GM12878 (cell line): ENCODE data around the gene KRT4. TPM values are rescaled to one million over a fixed set of nuclear protein-coding genes. Genes with fewer than 3 reads are reported as not detected.

Source experiments
- ATAC-seq: fragments of 200-7000 bp; cut with Tn5 transposase; 3 replicates; pipeline ENCODE4 v1.9.1; 2020; ENCODE audit warnings: mild to moderate bottlenecking, moderate library complexity
- BruUV-seq: library from RNA; stranded (reverse); fragments of 400-500 nt; replicated peaks from 2 replicates; lab custom pipeline; 2021; lab: Mats Ljungman, UMichigan
- CTCF ChIA-PET: fragments of 300-600 bp; sonication (Branson Sonifier 250); formaldehyde crosslinking; extraction: SDS; loops from one replicate; lab custom pipeline; 2021; ENCODE audit warnings: inconsistent platforms; lab: Yijun Ruan, JAX
- POLR2A ChIA-PET: fragments of 350-600 bp; formaldehyde crosslinking; extraction: SDS; loops from one replicate; lab custom pipeline; 2021; ENCODE audit warnings: inconsistent platforms; lab: Charles Lee
- RAD21 ChIA-PET: fragments of 300-600 bp; sonication (Branson Sonifier 250); formaldehyde crosslinking; loops from one replicate; lab custom pipeline; 2023; ENCODE audit warnings: antibody characterized with exemption; ENCODE audit not compliant: unreplicated experiment; lab: Charles Lee
- SMC1A ChIA-PET: fragments of 300-600 bp; sonication (Branson Sonifier 250); formaldehyde crosslinking; loops from one replicate; lab custom pipeline; 2023; ENCODE audit not compliant: unreplicated experiment, uncharacterized antibody; lab: Charles Lee
- DNase-seq: peaks from one replicate; pipeline ENCODE4 v3.0.0-alpha.2; 2011; ENCODE audit warnings: low read depth, low spot score
- FAIRE-seq: peaks from 3 replicates; lab custom pipeline; 2011; peaks lifted over from hg19 to GRCh38; lab: Jason Lieb, UNC
- H2AFZ ChIP-seq: 2 replicates; pipeline ENCODE4 v1.6.0; 2011; ENCODE audit warnings: low read depth, low read length, control low read depth; ENCODE audit not compliant: control insufficient read depth
- H3K27ac ChIP-seq: 2 replicates; pipeline ENCODE4 v1.5.1; 2011; ENCODE audit warnings: control low read depth; ENCODE audit not compliant: control insufficient read depth, insufficient read depth
- H3K27me3 ChIP-seq, 2 experiments: replicated peaks in 1 of 2; 2 replicates each; pipeline versions ENCODE4 v1.6.0 to v1.6.1; 2011; ENCODE audit warnings: low read length in 1 of 2; ENCODE audit not compliant: control insufficient read depth in 2 of 2, insufficient read depth in 2 of 2
- H3K36me3 ChIP-seq, 2 experiments: 2 replicates each; pipeline ENCODE4 v1.5.1; 2011; ENCODE audit warnings: low read length in 1 of 2; ENCODE audit not compliant: control insufficient read depth in 2 of 2, insufficient read depth in 2 of 2
- H3K4me1 ChIP-seq: 2 replicates; pipeline ENCODE4 v1.6.1; 2011; ENCODE audit warnings: mild to moderate bottlenecking, low read length, moderate library complexity, mixed read lengths; ENCODE audit not compliant: control insufficient read depth, insufficient read depth
- H3K4me2 ChIP-seq: 2 replicates; pipeline ENCODE4 v1.6.0; 2011; ENCODE audit warnings: control low read depth; ENCODE audit not compliant: control insufficient read depth, insufficient read depth
- H3K4me3 ChIP-seq: fragments of 200-600 bp; sonication (generic); 2 replicates; pipeline ENCODE4 v1.5.1; 2016
- H3K79me2 ChIP-seq: 2 replicates; pipeline ENCODE4 v1.6.0; 2011; ENCODE audit warnings: low read length; ENCODE audit not compliant: control insufficient read depth, insufficient read depth
- H3K9ac ChIP-seq: 2 replicates; pipeline ENCODE4 v1.8.0; 2011; ENCODE audit warnings: low read length, control low read depth, mixed read lengths; ENCODE audit not compliant: control insufficient read depth, insufficient read depth
- H3K9me3 ChIP-seq: replicated peaks from 3 replicates; pipeline ENCODE4 v1.5.1; 2011; ENCODE audit warnings: mild to moderate bottlenecking, low read length; ENCODE audit not compliant: control insufficient read depth, insufficient read depth
- H4K20me1 ChIP-seq: 2 replicates; pipeline ENCODE4 v1.6.0; 2011; ENCODE audit not compliant: control insufficient read depth, insufficient read depth
- CHD2 ChIP-seq: IDR thresholded peaks from 2 replicates; pipeline ENCODE4 v1.6.1; 2011; ENCODE audit warnings: low read depth, low read length, improper control_type of control experiment, borderline replicate concordance
- CHD4 ChIP-seq: fragments of 200-600 bp; sonication (generic); IDR thresholded peaks from 2 replicates; pipeline ENCODE4 v1.6.1; 2016; ENCODE audit warnings: mild to moderate bottlenecking
- CTCF ChIP-seq, 3 experiments: IDR thresholded peaks in 2 of 3; conservative IDR thresholded peaks in 1 of 3; 2 replicates each; pipeline ENCODE4 v1.5.1; 2011; ENCODE audit warnings: low read depth in 3 of 3, low read length in 3 of 3, mild to moderate bottlenecking in 3 of 3, control low read depth in 2 of 3, moderate library complexity in 2 of 3, inconsistent platforms in 1 of 3, mixed read lengths in 1 of 3; ENCODE audit not compliant: control insufficient read depth in 2 of 3, insufficient read depth in 1 of 3; ENCODE audit errors: extremely low read depth in 1 of 3
- ETV6 ChIP-seq, 2 experiments: fragments of 450-650 bp in 1 of 2; IDR thresholded peaks in 1 of 2; conservative IDR thresholded peaks in 1 of 2; 2 replicates each; pipeline ENCODE4 v1.6.1; 2014; ENCODE audit warnings: antibody characterized with exemption in 1 of 2, borderline replicate concordance in 1 of 2, low read depth in 1 of 2, mild to moderate bottlenecking in 1 of 2, moderate library complexity in 1 of 2
- EZH2 ChIP-seq: IDR thresholded peaks from 2 replicates; pipeline ENCODE4 v1.6.1; 2012; ENCODE audit warnings: low read depth, mild to moderate bottlenecking, control low read depth, inconsistent platforms, low read length, borderline replicate concordance; ENCODE audit not compliant: control insufficient read depth
- GABPA ChIP-seq: IDR thresholded peaks from 2 replicates; pipeline ENCODE4 v1.6.1; 2014; ENCODE audit warnings: antibody characterized with exemption, low read depth, mild to moderate bottlenecking, inconsistent platforms
- HDAC6 ChIP-seq: fragments of 200-600 bp; sonication (generic); IDR thresholded peaks from one replicate; pipeline ENCODE4 v1.8.0; 2017; ENCODE audit warnings: antibody characterized with exemption; ENCODE audit not compliant: unreplicated experiment
- IKZF2 ChIP-seq, 2 experiments: fragments of 450-650 bp; IDR thresholded peaks; 2 replicates each; pipeline ENCODE4 v1.6.1; 2017; ENCODE audit warnings: mild to moderate bottlenecking in 2 of 2, moderate library complexity in 2 of 2
- NR2C1 ChIP-seq: fragments of 450-650 bp; IDR thresholded peaks from 2 replicates; pipeline ENCODE4 v1.6.1; 2017; ENCODE audit warnings: antibody characterized with exemption, mild to moderate bottlenecking, moderate library complexity
- PML ChIP-seq: IDR thresholded peaks from 2 replicates; pipeline ENCODE4 v1.6.1; 2012; ENCODE audit warnings: low read length, inconsistent platforms
- RAD21 ChIP-seq: IDR thresholded peaks from 2 replicates; pipeline ENCODE4 v1.6.1; 2011; ENCODE audit warnings: mild to moderate bottlenecking, low read depth, low read length, moderate library complexity; ENCODE audit not compliant: insufficient read depth
- RAD51 ChIP-seq: fragments of 450-650 bp; IDR thresholded peaks from 2 replicates; pipeline ENCODE4 v1.6.1; 2016; ENCODE audit warnings: moderate library complexity, mild to moderate bottlenecking, inconsistent platforms
- RUNX3 ChIP-seq: IDR thresholded peaks from 2 replicates; pipeline ENCODE4 v1.6.1; 2012; ENCODE audit warnings: low read length, inconsistent platforms
- SMAD5 ChIP-seq: IDR thresholded peaks from 2 replicates; pipeline ENCODE4 v1.6.1; 2016; ENCODE audit warnings: antibody characterized with exemption, low read depth
- SMC3 ChIP-seq: IDR thresholded peaks from 2 replicates; pipeline ENCODE4 v1.6.1; 2011; ENCODE audit warnings: low read length, improper control_type of control experiment, borderline replicate concordance
- SRF ChIP-seq, 2 experiments: IDR thresholded peaks; 2 replicates each; pipeline ENCODE4 v1.6.1; 2011; ENCODE audit warnings: low read depth in 2 of 2, low read length in 2 of 2, mild to moderate bottlenecking in 1 of 2, moderate library complexity in 1 of 2
- WRNIP1 ChIP-seq: IDR thresholded peaks from 2 replicates; pipeline ENCODE4 v1.6.1; 2011; ENCODE audit warnings: low read depth, low read length, improper control_type of control experiment, borderline replicate concordance
- ZSCAN29 ChIP-seq: fragments of 450-650 bp; IDR thresholded peaks from 2 replicates; pipeline ENCODE4 v1.6.1; 2017; ENCODE audit warnings: mild to moderate bottlenecking, moderate library complexity
- WGBS: methylation state at CpG from one replicate; pipeline ENCODE4 v1.1.6; 2016; ENCODE audit warnings: low lambda C conversion rate; ENCODE audit not compliant: insufficient replicate concordance, insufficient coverage; ENCODE audit errors: missing lambda C conversion rate; 5-methylcytosine and 5-hydroxymethylcytosine counted together
- in situ Hi-C: fragments of 300-500 bp; cut with MboI; formaldehyde crosslinking; loops from 9 replicates; pipeline ENCODE4 v1.14.3; 2018; ENCODE audit warnings: mixed read lengths
- intact Hi-C: fragments of 100-400 bp; cut with micrococcal nuclease; formaldehyde crosslinking; loops from one replicate; pipeline ENCODE4 v1.14.2; 2022; ENCODE audit not compliant: unreplicated experiment
- polyA plus RNA-seq, 11 experiments: library from polyadenylated mRNA; depleted of rRNA in 4 of 11; unstranded in 6 of 11; stranded (reverse) in 5 of 11; fragments of >200 nt; fragmentation: Nextera tagmentation in 4 of 11; fragmentation: Illumina TruSeq in 1 of 11; extraction: Ambion mirVana in 4 of 11; extraction: Trizol in 1 of 11; gene quantifications; 1 replicate in 1 of 11; 2 replicates in 10 of 11; pipeline versions ENCODE4 v1.2.1 to v1.2.3, GENCODE V29; 2011 to 2016; ENCODE audit warnings: inconsistent platforms in 2 of 11, missing spikeins in 2 of 11, low read depth in 1 of 11
- total RNA-seq, 4 experiments: library from RNA; depleted of rRNA in 3 of 4; stranded (reverse); fragments of >200 nt in 3 of 4; fragmentation: Illumina TruSeq in 1 of 4; extraction: Trizol in 1 of 4; gene quantifications; 2 replicates each; pipeline versions ENCODE4 v1.2.1 to v1.2.3, GENCODE V29; 2013 to 2021
- TF ChIP-seq, protein P1 (sequence below): fragments of 450-650 bp; formaldehyde crosslinking; IDR thresholded peaks from 2 replicates; pipeline ENCODE4 v1.5.0; 2022; ENCODE audit warnings: mild to moderate bottlenecking, missing genetic modification characterization

Gene KRT4
- total and polyA plus RNA-seq, 10 of the 15 experiments (the other 5 are each of a cell fraction or from before 2014, with no cell fraction given): not detected

GRCh38 chr12:52788876-52789636 is 24.9 kb downstream of the KRT4 start:
- Histone ChIP-seq H3K4me3 (no peak overlapping the region), H3K9ac (no peak overlapping the region), H2AFZ (no peak overlapping the region), H3K27me3 (peaks cover 0 to 6% of the 10 kb centered on the region in 2 experiments; a peak in 3 of 4 replicates), H3K27ac (no peak overlapping the region), H3K4me2 (no peak overlapping the region), H3K9me3 (no peaks in the 10 kb centered on the region), H4K20me1 (no peaks in the 10 kb centered on the region), H3K36me3 (no peaks in the 10 kb centered on the region), H3K79me2 (no peaks in the 10 kb centered on the region), H3K4me1 (no peaks in the 10 kb centered on the region)
- RAD21 ChIA-PET: interaction anchor here (0.9 kb wide), 1 partner anchor 90 kb away, joined by 3 read pairs; no protein-coding TSS in a partner anchor
- TF ChIP-seq SMAD5: no peak
- TF ChIP-seq ZSCAN29: no peak
- no peak for TF ChIP-seq RAD21
- TF ChIP-seq NR2C1: no peak
- no peak for TF ChIP-seq CHD2
- TF ChIP-seq, protein P1, sequence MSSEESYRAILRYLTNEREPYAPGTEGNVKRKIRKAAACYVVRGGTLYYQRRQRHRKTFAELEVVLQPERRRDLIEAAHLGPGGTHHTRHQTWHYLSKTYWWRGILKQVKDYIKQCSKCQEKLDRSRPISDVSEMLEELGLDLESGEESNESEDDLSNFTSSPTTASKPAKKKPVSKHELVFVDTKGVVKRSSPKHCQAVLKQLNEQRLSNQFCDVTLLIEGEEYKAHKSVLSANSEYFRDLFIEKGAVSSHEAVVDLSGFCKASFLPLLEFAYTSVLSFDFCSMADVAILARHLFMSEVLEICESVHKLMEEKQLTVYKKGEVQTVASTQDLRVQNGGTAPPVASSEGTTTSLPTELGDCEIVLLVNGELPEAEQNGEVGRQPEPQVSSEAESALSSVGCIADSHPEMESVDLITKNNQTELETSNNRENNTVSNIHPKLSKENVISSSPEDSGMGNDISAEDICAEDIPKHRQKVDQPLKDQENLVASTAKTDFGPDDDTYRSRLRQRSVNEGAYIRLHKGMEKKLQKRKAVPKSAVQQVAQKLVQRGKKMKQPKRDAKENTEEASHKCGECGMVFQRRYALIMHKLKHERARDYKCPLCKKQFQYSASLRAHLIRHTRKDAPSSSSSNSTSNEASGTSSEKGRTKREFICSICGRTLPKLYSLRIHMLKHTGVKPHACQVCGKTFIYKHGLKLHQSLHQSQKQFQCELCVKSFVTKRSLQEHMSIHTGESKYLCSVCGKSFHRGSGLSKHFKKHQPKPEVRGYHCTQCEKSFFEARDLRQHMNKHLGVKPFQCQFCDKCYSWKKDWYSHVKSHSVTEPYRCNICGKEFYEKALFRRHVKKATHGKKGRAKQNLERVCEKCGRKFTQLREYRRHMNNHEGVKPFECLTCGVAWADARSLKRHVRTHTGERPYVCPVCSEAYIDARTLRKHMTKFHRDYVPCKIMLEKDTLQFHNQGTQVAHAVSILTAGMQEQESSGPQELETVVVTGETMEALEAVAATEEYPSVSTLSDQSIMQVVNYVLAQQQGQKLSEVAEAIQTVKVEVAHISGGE (CRISPR knock-in tag): no peak
- no peak for TF ChIP-seq RUNX3
- TF ChIP-seq WRNIP1: no peak
- TF ChIP-seq ETV6 (conservative IDR thresholded peaks at IDR 0.05 in 1 of 2, IDR thresholded peaks at IDR 0.05 in 1 of 2; ENCODE audit: borderline replicate concordance in 1 of 2, low read depth in 1 of 2): no peak
- no peak for TF ChIP-seq PML
- TF ChIP-seq HDAC6: no peak
- no peak for TF ChIP-seq SMC3
- no peak for TF ChIP-seq GABPA
- no peak for TF ChIP-seq CTCF (IDR thresholded peaks at IDR 0.05 in 2 of 3, conservative IDR thresholded peaks at IDR 0.05 in 1 of 3; ENCODE audit: control insufficient read depth in 2 of 3, extremely low read depth in 1 of 3, insufficient read depth in 1 of 3, low read depth in 3 of 3, low read length in 3 of 3)
- no peak for TF ChIP-seq EZH2
- no peak for TF ChIP-seq IKZF2 (IDR thresholded peaks at IDR 0.05)
- no peak for TF ChIP-seq CHD4
- TF ChIP-seq RAD51: no peak
- TF ChIP-seq SRF (IDR thresholded peaks at IDR 0.05; ENCODE audit: low read depth in 2 of 2, low read length in 2 of 2): no peak
- POLR2A ChIA-PET: no interaction called here
- 46% methylated on average over 11 of the region's 11 CpGs for WGBS
- DNase-seq (no peak), ATAC-seq (no peak), FAIRE-seq (no peak)
- in situ Hi-C loops (no loop called here), intact Hi-C loops (no loop called here)
- SMC1A ChIA-PET: no interaction called here
- CTCF ChIA-PET: no interaction called here
- BruUV-seq: no TSS peak
